CD4-positive, alpha-beta T cell treated with Interleukin-1 beta for 1 hour (primary cell): ENCODE measurements around the gene YAE1.
"Not testable (repeated sequence)": the region's sequence is repeated elsewhere in the genome, so short reads cannot be mapped to it uniquely, and the experiment has no call there.

ENCODE experiments used
- DNase-seq, 2 donors: peaks; one replicate each; pipeline ENCODE4 v3.0.0-alpha.2; 2020 to 2022

The YAE1 gene

GRCh38 chr7:39566023-39566921 lies at the start of gene YAE1:
TSS of gene YAE1 (plus strand) at chr7:39566404. CDS start at chr7:39566419, 15 bp downstream.
- peak; percentile 78 to 81 for DNase-seq

- DNase-seq, result no peak
Observed at GRCh38 chr7:39516498-39516897, 49.7 kb upstream of the YAE1 start.

GRCh38 chr7:39517240-39517639 lies 49.0 kb upstream of the YAE1 start:
- no peak for DNase-seq

- DNase-seq, result no peak
Observed at GRCh38 chr7:39525926-39526325, 40.3 kb upstream of the YAE1 start.

- no peak for DNase-seq
Observed at GRCh38 chr7:39526666-39527065, 39.5 kb upstream of the YAE1 start.

GRCh38 chr7:39527296-39527695 lies 38.9 kb upstream of the YAE1 start:
- DNase-seq, result no peak

GRCh38 chr7:39527951-39528350 lies 38.3 kb upstream of the YAE1 start:
- no peak for DNase-seq

- DNase-seq, result no peak
Observed at GRCh38 chr7:39528849-39529248, 37.4 kb upstream of the YAE1 start.

GRCh38 chr7:39529582-39529981 lies 36.6 kb upstream of the YAE1 start:
- no peak for DNase-seq

- no peak for DNase-seq
Observed at GRCh38 chr7:39530971-39531370, 35.2 kb upstream of the YAE1 start.

GRCh38 chr7:39531818-39532217 lies 34.4 kb upstream of the YAE1 start:
- no peak for DNase-seq

GRCh38 chr7:39532832-39533231 lies 33.4 kb upstream of the YAE1 start:
- no peak for DNase-seq

GRCh38 chr7:39534599-39534998 lies 31.6 kb upstream of the YAE1 start:
- no peak for DNase-seq

GRCh38 chr7:39535064-39535463 lies 31.1 kb upstream of the YAE1 start:
- no peak for DNase-seq

- no peak for DNase-seq
Observed at GRCh38 chr7:39535720-39536119, 30.5 kb upstream of the YAE1 start.

GRCh38 chr7:39536951-39537350 lies 29.3 kb upstream of the YAE1 start:
- DNase-seq, result no peak

- no peak for DNase-seq
Observed at GRCh38 chr7:39539816-39540215, 26.4 kb upstream of the YAE1 start.

- no peak for DNase-seq
Observed at GRCh38 chr7:39540320-39540719, 25.9 kb upstream of the YAE1 start.

GRCh38 chr7:39541511-39541910 lies 24.7 kb upstream of the YAE1 start:
- no peak for DNase-seq

GRCh38 chr7:39544774-39545173 lies 21.4 kb upstream of the YAE1 start:
- DNase-seq, result not testable (repeated sequence)

- DNase-seq, result no peak
Observed at GRCh38 chr7:39547336-39547735, 18.9 kb upstream of the YAE1 start.

- no peak for DNase-seq
Observed at GRCh38 chr7:39550411-39550810, 15.8 kb upstream of the YAE1 start.

- DNase-seq, result no peak
Observed at GRCh38 chr7:39553436-39553835, 12.8 kb upstream of the YAE1 start.

- DNase-seq, result no peak
Observed at GRCh38 chr7:39554583-39555165, 11.5 kb upstream of the YAE1 start.

GRCh38 chr7:39557222-39557621 lies 9.0 kb upstream of the YAE1 start:
- no peak for DNase-seq
